Endothelial cell (in vitro differentiated cells): ENCODE data around the gene SEPTIN12. TPM values are rescaled to one million over a fixed set of nuclear protein-coding genes. Genes with fewer than 3 reads are reported as not detected.

Experiments used
- DNase-seq: peaks from one replicate; pipeline ENCODE4 v3.0.0; 2021; ENCODE audit warnings: low spot score
- H3K27ac Mint-ChIP-seq: one replicate; pipeline ENCODE4 v1.8.0; 2021; ENCODE audit warnings: mixed read lengths, inconsistent platforms; ENCODE audit not compliant: unreplicated experiment
- H3K27me3 Mint-ChIP-seq: one replicate; pipeline ENCODE4 v1.8.0; 2021; ENCODE audit warnings: mild to moderate bottlenecking, moderate library complexity, mixed read lengths, inconsistent platforms; ENCODE audit not compliant: unreplicated experiment
- H3K36me3 Mint-ChIP-seq: one replicate; pipeline ENCODE4 v1.8.0; 2021; ENCODE audit warnings: mild to moderate bottlenecking, low read depth, mixed read lengths, inconsistent platforms; ENCODE audit not compliant: unreplicated experiment
- H3K4me1 Mint-ChIP-seq: one replicate; pipeline ENCODE4 v1.8.0; 2021; ENCODE audit warnings: mild to moderate bottlenecking, mixed read lengths, inconsistent platforms; ENCODE audit not compliant: unreplicated experiment
- H3K4me3 Mint-ChIP-seq: one replicate; pipeline ENCODE4 v1.8.0; 2021; ENCODE audit warnings: mild to moderate bottlenecking, mixed read lengths, inconsistent platforms; ENCODE audit not compliant: unreplicated experiment
- H3K9me3 Mint-ChIP-seq: one replicate; pipeline ENCODE4 v1.8.0; 2021; ENCODE audit warnings: mixed read lengths, inconsistent platforms; ENCODE audit not compliant: unreplicated experiment
- CTCF ChIP-seq: fragments of 200-600 bp; sonication (generic); IDR thresholded peaks from one replicate; pipeline ENCODE4 v1.5.0; 2021; ENCODE audit warnings: antibody characterized with exemption; ENCODE audit not compliant: unreplicated experiment
- long read RNA-seq: library from polyadenylated mRNA; unstranded; transcript quantifications from one replicate; pipeline ENCODE4 v2.0.0, GENCODE V29; 2020; ENCODE audit not compliant: unreplicated experiment
- total RNA-seq: library from RNA; stranded (reverse); fragmentation: NEBNext Ultra II Directional; extraction: Animal tissue kit (Norgen Biotek cat#: 25700); gene quantifications from one replicate; pipeline ENCODE4 v1.2.1, GENCODE V29; 2021; ENCODE audit not compliant: unreplicated experiment

The SEPTIN12 gene
- total RNA-seq: 11.5 TPM
- long read RNA-seq, partial matches to known transcripts: 1 of 1 reads
- long read RNA-seq, other reads (novel, unspliced or antisense): 0 of 1 reads

GRCh38 chr16:4787627-4788482, at the start of gene SEPTIN12:
Gene SEPTIN12, minus strand, starts transcription at chr16:4788345. Its CDS starts 700 bp downstream, at chr16:4787645.
- Mint-ChIP-seq H3K4me3 (no peak within 1 kb of the TSS), H3K27ac (no peak within 1 kb of the TSS), H3K9me3 (no peaks in the 10 kb centered on the region), H3K4me1 (no peaks in the 10 kb centered on the region), H3K36me3 (peaks cover 10% of the 10 kb centered on the region), H3K27me3 (peaks cover 8% of the 10 kb centered on the region)
- no peak for TF ChIP-seq CTCF
- DNase-seq: no peak

GRCh38 chr16:4836727-4837126, 48.6 kb upstream of the SEPTIN12 start:
- peaks cover 36% of the 10 kb centered on the region for H3K36me3 Mint-ChIP-seq
- H3K9me3 Mint-ChIP-seq: no peaks in the 10 kb centered on the region
- no peak for DNase-seq
- H3K27ac Mint-ChIP-seq: no peak overlapping the region
- H3K27me3 Mint-ChIP-seq: no peaks in the 10 kb centered on the region
- H3K4me1 Mint-ChIP-seq: no peaks in the 10 kb centered on the region
- no peak overlapping the region for H3K4me3 Mint-ChIP-seq
- no peak for TF ChIP-seq CTCF

GRCh38 chr16:4833584-4833983, 45.4 kb upstream of the SEPTIN12 start:
- no peaks in the 10 kb centered on the region for H3K9me3 Mint-ChIP-seq
- H3K4me1 Mint-ChIP-seq: no peaks in the 10 kb centered on the region

GRCh38 chr16:4832698-4833343, 44.7 kb upstream of the SEPTIN12 start:
- H3K4me3 Mint-ChIP-seq: no peak overlapping the region
- peaks cover 3% of the 10 kb centered on the region for H3K27me3 Mint-ChIP-seq
- TF ChIP-seq CTCF: no peak
- no peak for DNase-seq
- no peaks in the 10 kb centered on the region for H3K4me1 Mint-ChIP-seq
- H3K27ac Mint-ChIP-seq: no peak overlapping the region
- H3K36me3 Mint-ChIP-seq: peaks cover 35% of the 10 kb centered on the region
- no peaks in the 10 kb centered on the region for H3K9me3 Mint-ChIP-seq

More at GRCh38 chr16:4833584-4833983, 45.4 kb upstream of the SEPTIN12 start:
- no peak overlapping the region for H3K27ac Mint-ChIP-seq
- no peak overlapping the region for H3K4me3 Mint-ChIP-seq
- no peak for DNase-seq
- peaks cover 3% of the 10 kb centered on the region for H3K27me3 Mint-ChIP-seq
- peaks cover 35% of the 10 kb centered on the region for H3K36me3 Mint-ChIP-seq
- TF ChIP-seq CTCF: no peak
